ENCODE measurements around the gene ZCCHC18.
"Not testable (repeated sequence)": the region's sequence is repeated elsewhere in the genome, so short reads cannot be mapped to it uniquely, and the experiment has no call there.

The ZCCHC18 gene

GRCh38 chrX:104112326-104112951 lies at the start of gene ZCCHC18:
Gene ZCCHC18 (plus strand): TSS chrX:104112523. CDS start chrX:104114112, 1,589 bp downstream.
- DNase-seq (ENCODE audit: low read depth): no peak

GRCh38 chrX:104062636-104063035 lies 49.7 kb upstream of the ZCCHC18 start:
- DNase-seq (ENCODE audit: low read depth): not testable (repeated sequence)

- not testable (repeated sequence) for DNase-seq (ENCODE audit: low read depth)
Observed at GRCh38 chrX:104075778-104076445, 36.4 kb upstream of the ZCCHC18 start, which contains the start of gene TMSB15C. Gene TMSB15C (minus strand): TSS chrX:104076236.

GRCh38 chrX:104077854-104078253 lies 34.5 kb upstream of the ZCCHC18 start:
- DNase-seq (ENCODE audit: low read depth): not testable (repeated sequence)

- no peak for DNase-seq (ENCODE audit: low read depth)
Observed at GRCh38 chrX:104084063-104084462, 28.3 kb upstream of the ZCCHC18 start.

- DNase-seq (ENCODE audit: low read depth): no peak
Observed at GRCh38 chrX:104084534-104085277, 27.6 kb upstream of the ZCCHC18 start.

- no peak for DNase-seq (ENCODE audit: low read depth)
Observed at GRCh38 chrX:104085477-104085876, 26.8 kb upstream of the ZCCHC18 start.

GRCh38 chrX:104085919-104086318 lies 26.4 kb upstream of the ZCCHC18 start:
- no peak for DNase-seq (ENCODE audit: low read depth)

GRCh38 chrX:104098151-104098808 lies 14.0 kb upstream of the ZCCHC18 start:
- no peak for DNase-seq (ENCODE audit: low read depth)

GRCh38 chrX:104098919-104099318 lies 13.4 kb upstream of the ZCCHC18 start:
- no peak for DNase-seq (ENCODE audit: low read depth)

GRCh38 chrX:104104676-104105075 lies 7.6 kb upstream of the ZCCHC18 start:
- no peak for DNase-seq (ENCODE audit: low read depth)

GRCh38 chrX:104105330-104106262 lies 6.7 kb upstream of the ZCCHC18 start:
- DNase-seq (ENCODE audit: low read depth): no peak

GRCh38 chrX:104108955-104109354 lies 3.4 kb upstream of the ZCCHC18 start:
- no peak for DNase-seq (ENCODE audit: low read depth)

- not testable (repeated sequence) for DNase-seq (ENCODE audit: low read depth)
Observed at GRCh38 chrX:104110491-104111240, 1.7 kb upstream of the ZCCHC18 start.

GRCh38 chrX:104113222-104113965 lies 1.1 kb downstream of the ZCCHC18 start:
- no peak for DNase-seq (ENCODE audit: low read depth)

- DNase-seq (ENCODE audit: low read depth): no peak
Observed at GRCh38 chrX:104117759-104118158, 5.4 kb downstream of the ZCCHC18 start.

GRCh38 chrX:104118765-104119164 lies 6.4 kb downstream of the ZCCHC18 start:
- no peak for DNase-seq (ENCODE audit: low read depth)

- no peak for DNase-seq (ENCODE audit: low read depth)
Observed at GRCh38 chrX:104122829-104123228, 10.5 kb downstream of the ZCCHC18 start.

GRCh38 chrX:104126856-104127255 lies 14.5 kb downstream of the ZCCHC18 start:
- no peak for DNase-seq (ENCODE audit: low read depth)

- DNase-seq (ENCODE audit: low read depth): no peak
Observed at GRCh38 chrX:104130808-104131207, 18.5 kb downstream of the ZCCHC18 start.
